H7 (cell line): ENCODE results near the gene PNLIPRP2. TPM values are rescaled to one million over a fixed set of nuclear protein-coding genes. Genes with fewer than 3 reads are reported as not detected.

Experiments used
- DNase-seq: peaks from one replicate; pipeline ENCODE4 v3.0.0; 2012
- H3K27me3 ChIP-seq: 2 replicates; pipeline ENCODE4 v1.6.0; 2011; ENCODE audit warnings: mild to moderate bottlenecking, low read length; ENCODE audit not compliant: control insufficient read depth, insufficient read depth
- H3K36me3 ChIP-seq: replicated peaks from 2 replicates; pipeline ENCODE4 v1.5.1; 2011; ENCODE audit warnings: low read length; ENCODE audit not compliant: control insufficient read depth, insufficient read depth
- H3K4me3 ChIP-seq: 2 replicates; pipeline ENCODE4 v1.5.1; 2011; ENCODE audit warnings: low read depth, mild to moderate bottlenecking, control low read depth, low read length, moderate library complexity; ENCODE audit not compliant: insufficient read depth
- total RNA-seq: library from RNA; depleted of rRNA; stranded (reverse); fragments of >200 nt; shearing (Covaris generic); gene quantifications from 2 replicates; pipeline ENCODE4 v1.2.3, GENCODE V29; 2014

The PNLIPRP2 gene
- total RNA-seq, 1 experiment from 2014 or later = not detected

GRCh38 chr10:116606061-116606483 is 14.7 kb upstream of the PNLIPRP2 start:
- H3K27me3 ChIP-seq = peaks cover 13% of the 10 kb centered on the region
- no peak overlapping the region for H3K4me3 ChIP-seq
- no peak for DNase-seq
- H3K36me3 ChIP-seq = no peaks in the 10 kb centered on the region

- no peak for DNase-seq
- Histone ChIP-seq H3K36me3 (no peaks in the 10 kb centered on the region), H3K4me3 (no peak overlapping the region), H3K27me3 (peaks cover 13% of the 10 kb centered on the region)
Observed at GRCh38 chr10:116607336-116607735, 13.4 kb upstream of the PNLIPRP2 start.

- no peaks in the 10 kb centered on the region for H3K36me3 ChIP-seq
- peaks cover 13% of the 10 kb centered on the region for H3K27me3 ChIP-seq
- DNase-seq = peak; percentile 73
- peak overlapping the region; percentile 69 for H3K4me3 ChIP-seq
Observed at GRCh38 chr10:116608686-116609594, 11.8 kb upstream of the PNLIPRP2 start.

- H3K27me3 ChIP-seq = peaks cover 13% of the 10 kb centered on the region
- no peak overlapping the region for H3K4me3 ChIP-seq
- no peaks in the 10 kb centered on the region for H3K36me3 ChIP-seq
- DNase-seq = no peak
Observed at GRCh38 chr10:116610443-116611152, 10.2 kb upstream of the PNLIPRP2 start.

GRCh38 chr10:116611153-116611545 is 9.6 kb upstream of the PNLIPRP2 start:
- no peak for DNase-seq
- peaks cover 13% of the 10 kb centered on the region for H3K27me3 ChIP-seq
- no peaks in the 10 kb centered on the region for H3K36me3 ChIP-seq
- H3K4me3 ChIP-seq = no peak overlapping the region

GRCh38 chr10:116612107-116612769 is 8.5 kb upstream of the PNLIPRP2 start:
- Histone ChIP-seq H3K4me3 (no peak overlapping the region), H3K36me3 (no peaks in the 10 kb centered on the region)
- no peak for DNase-seq

GRCh38 chr10:116613471-116613870 is 7.3 kb upstream of the PNLIPRP2 start:
- Histone ChIP-seq H3K36me3 (no peaks in the 10 kb centered on the region), H3K27me3 (peaks cover 10% of the 10 kb centered on the region), H3K4me3 (no peak overlapping the region)
- DNase-seq = no peak

More at GRCh38 chr10:116612107-116612769, 8.5 kb upstream of the PNLIPRP2 start:
- H3K27me3 ChIP-seq = peaks cover 13% of the 10 kb centered on the region

GRCh38 chr10:116614796-116615195 is 6.0 kb upstream of the PNLIPRP2 start:
- no peak for DNase-seq
- Histone ChIP-seq H3K4me3 (no peak overlapping the region), H3K27me3 (no peaks in the 10 kb centered on the region), H3K36me3 (no peaks in the 10 kb centered on the region)

- Histone ChIP-seq H3K4me3 (no peak overlapping the region), H3K36me3 (no peaks in the 10 kb centered on the region), H3K27me3 (no peaks in the 10 kb centered on the region)
- DNase-seq = no peak
Observed at GRCh38 chr10:116615199-116615776, 5.5 kb upstream of the PNLIPRP2 start.

- no peak overlapping the region for H3K4me3 ChIP-seq
- H3K27me3 ChIP-seq = peaks cover 2% of the 10 kb centered on the region; the same call in 1 of the 2 replicates
- DNase-seq = no peak
- H3K36me3 ChIP-seq = no peaks in the 10 kb centered on the region
Observed at GRCh38 chr10:116621476-116621875, 723 bp downstream of the PNLIPRP2 start.

GRCh38 chr10:116621934-116622655 is 1.3 kb downstream of the PNLIPRP2 start:
- Histone ChIP-seq H3K4me3 (no peak overlapping the region), H3K36me3 (no peaks in the 10 kb centered on the region), H3K27me3 (peaks cover 3% of the 10 kb centered on the region; the same call in 1 of the 2 replicates)
- no peak for DNase-seq

GRCh38 chr10:116625845-116626244 is 5.1 kb downstream of the PNLIPRP2 start:
- no peak for DNase-seq
- H3K27me3 ChIP-seq = peaks cover 3% of the 10 kb centered on the region; the same call in 1 of the 2 replicates
- H3K36me3 ChIP-seq = no peaks in the 10 kb centered on the region
- no peak overlapping the region for H3K4me3 ChIP-seq

- no peak overlapping the region for H3K4me3 ChIP-seq
- H3K27me3 ChIP-seq = peaks cover 3% of the 10 kb centered on the region; the same call in 1 of the 2 replicates
- no peak for DNase-seq
- no peaks in the 10 kb centered on the region for H3K36me3 ChIP-seq
Observed at GRCh38 chr10:116626815-116627214, 6.1 kb downstream of the PNLIPRP2 start.
